T47D (cell line): ENCODE data around the gene TMEM41B.
"Not testable (repeated sequence)": the region's sequence is repeated elsewhere in the genome, so short reads cannot be mapped to it uniquely, and the experiment has no call there.

Source experiments
- DNase-seq, 2 experiments: peaks; one replicate each; pipeline versions ENCODE4 v3.0.0 to v3.0.0-alpha.2; 2011 to 2012; ENCODE audit warnings: low read depth in 1 of 2, low spot score in 1 of 2
- JUND ChIP-seq: IDR thresholded peaks from 2 replicates; pipeline ENCODE4 v1.6.1; 2012; ENCODE audit warnings: low read depth
- in situ Hi-C: cut with HindIII; loops from 2 replicates; pipeline ENCODE4 v1.10.0; 2016; ENCODE audit warnings: low sequenced_read_pairs, low pct_unique_long_range_greater_than_20kb

Gene TMEM41B, protein sequence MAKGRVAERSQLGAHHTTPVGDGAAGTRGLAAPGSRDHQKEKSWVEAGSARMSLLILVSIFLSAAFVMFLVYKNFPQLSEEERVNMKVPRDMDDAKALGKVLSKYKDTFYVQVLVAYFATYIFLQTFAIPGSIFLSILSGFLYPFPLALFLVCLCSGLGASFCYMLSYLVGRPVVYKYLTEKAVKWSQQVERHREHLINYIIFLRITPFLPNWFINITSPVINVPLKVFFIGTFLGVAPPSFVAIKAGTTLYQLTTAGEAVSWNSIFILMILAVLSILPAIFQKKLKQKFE

DNA sequence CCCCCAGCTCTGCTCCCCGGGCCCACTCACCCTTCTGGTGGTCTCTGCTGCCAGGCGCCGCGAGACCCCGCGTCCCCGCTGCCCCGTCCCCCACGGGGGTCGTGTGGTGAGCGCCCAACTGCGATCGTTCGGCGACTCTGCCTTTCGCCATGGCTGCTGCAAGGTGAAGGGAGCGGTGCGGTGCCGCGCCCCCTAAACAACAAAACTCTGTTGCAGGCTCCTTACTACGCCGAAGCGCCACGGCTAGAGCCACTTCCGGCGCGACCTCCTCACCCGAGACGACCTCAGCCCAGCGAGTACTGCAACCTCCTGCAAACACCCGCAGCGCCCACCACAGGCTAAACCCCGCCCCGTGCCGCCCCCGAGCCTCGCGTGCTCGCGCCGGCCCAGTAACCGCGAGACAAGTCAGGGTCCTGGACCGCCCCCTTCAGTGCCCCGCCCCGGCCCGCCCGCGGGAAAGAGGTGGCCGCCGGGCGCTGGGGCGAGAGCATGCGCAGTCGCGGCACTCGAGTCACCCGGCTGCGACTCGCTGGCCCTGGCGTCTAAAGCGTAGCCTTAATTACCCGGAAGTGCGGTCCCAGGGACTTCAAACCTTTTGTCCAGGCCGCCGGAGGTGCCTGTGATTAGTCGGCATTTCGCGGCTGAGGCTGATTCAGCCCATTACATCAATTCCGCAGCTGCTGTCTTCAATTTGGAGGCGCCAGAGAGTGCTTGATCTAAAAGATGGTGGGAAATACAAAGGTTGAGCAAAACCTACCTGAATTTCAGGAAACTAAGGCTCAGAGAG is at the start of gene TMEM41B:
Gene TMEM41B (minus strand): TSS at position 303 of the 787 bp plus-strand sequence. CDS start 152 bp downstream, at position 151.
- DNase-seq: peak; percentile 85 to 96
- in situ Hi-C loops: no loop called here
- TF ChIP-seq JUND: no peak

DNA sequence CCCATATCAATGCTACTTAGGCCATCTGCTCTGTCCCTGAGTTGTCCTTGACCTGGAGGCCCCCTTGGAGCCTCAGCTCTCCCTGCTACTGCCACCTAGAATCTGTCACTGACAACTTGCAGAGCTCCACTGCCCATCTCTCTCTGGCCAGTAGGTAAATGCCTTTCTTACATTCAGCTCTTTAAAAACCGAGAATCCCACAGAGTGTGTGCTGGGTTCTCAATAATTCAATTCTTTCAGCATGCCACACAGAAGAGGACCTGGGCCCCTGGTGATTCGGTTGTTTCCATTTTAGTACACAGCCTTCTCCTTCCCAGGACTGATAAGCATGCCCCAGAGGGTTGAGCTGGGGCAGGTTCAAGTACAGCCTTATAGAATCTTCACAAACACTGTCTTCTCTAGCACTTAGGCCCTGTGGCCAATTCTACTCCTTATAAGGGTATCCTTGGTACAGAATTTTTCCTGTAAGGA is 48.0 kb upstream of the TMEM41B start:
- in situ Hi-C loops: no loop called here
- DNase-seq: peak in 1 of 2 experiments; percentile 10
- no peak for TF ChIP-seq JUND

DNA sequence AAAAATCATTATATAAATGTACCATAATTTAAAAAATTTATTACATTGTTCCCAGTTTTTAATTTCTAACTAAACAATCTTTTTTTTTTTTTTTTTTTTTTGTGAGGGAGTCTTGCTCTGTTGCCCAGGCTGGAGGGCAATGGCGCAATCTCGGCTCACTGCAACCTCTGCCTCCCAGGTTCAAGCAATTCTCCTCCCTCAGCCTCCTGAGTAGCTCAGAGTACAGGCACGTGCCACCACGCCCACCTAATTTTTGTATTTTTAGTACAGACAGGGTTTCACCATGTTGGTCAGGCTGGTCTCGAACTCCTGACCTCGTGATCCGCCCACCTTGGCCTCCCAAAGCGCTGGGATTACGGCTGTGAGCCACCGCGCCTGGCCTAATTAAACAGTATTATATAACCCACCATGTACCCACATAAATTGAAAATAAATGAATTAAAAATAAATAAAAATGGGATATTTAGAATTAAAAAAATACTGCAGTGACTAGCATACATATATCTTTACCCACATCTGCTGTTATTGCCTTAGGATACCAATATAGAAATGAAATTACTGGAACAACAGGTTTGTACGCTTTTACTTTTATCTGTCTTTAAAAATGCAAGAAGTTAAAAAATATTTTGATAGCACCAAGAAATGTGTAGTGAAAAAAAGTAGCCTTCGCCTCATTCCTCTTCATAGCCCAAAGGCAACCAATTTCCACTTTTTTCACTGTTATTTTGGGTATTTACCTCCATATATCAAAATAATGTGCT is 46.6 kb upstream of the TMEM41B start:
- DNase-seq, in situ Hi-C loops: not testable (repeated sequence)

DNA sequence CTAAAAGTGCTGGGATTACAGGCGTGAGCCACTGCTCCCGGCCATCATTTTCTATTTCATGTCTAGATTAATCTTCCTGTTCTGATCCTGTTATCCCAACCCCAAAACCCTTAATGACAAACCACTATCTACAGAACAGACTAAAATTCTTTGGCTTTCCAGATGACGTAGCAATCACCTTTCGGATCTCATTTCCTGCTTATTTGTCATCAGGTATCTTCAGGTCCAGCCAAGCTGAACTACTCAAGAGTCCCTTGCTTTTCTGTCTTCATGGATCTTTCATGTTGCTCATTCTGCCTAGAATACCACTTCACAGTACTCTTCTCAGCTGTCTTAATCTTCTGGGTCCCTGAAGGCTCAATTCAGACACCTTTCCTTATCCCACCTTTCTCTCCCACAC is 42.6 kb upstream of the TMEM41B start:
- no peak for DNase-seq
- no peak for TF ChIP-seq JUND
- in situ Hi-C loops: no loop called here

DNA sequence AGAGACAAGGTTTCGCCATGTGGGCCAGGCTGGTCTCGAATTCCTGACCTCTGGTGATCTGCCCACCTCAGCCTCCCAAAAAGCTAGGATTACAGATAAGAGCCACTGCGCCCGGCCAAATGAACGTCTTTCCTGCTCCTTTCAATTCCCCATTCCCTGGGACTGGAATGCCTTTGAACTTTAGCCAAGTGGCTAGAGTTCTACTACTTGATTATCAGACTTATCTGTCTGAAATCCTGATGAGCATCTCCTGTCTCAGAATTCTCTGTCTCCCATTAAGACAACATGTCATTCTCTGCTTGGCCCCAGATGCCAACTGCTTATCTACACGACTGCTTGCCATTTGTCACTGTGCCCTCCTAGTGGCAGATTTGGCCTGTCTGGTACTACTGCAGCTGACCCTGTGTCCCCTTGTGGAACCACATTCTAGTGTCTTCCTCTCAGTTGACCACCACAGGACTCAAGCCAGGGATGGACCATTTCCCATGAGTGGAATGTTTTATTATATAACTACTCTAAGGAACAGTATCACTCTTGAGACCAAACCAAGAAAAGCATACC is 37.0 kb upstream of the TMEM41B start:
- no peak for TF ChIP-seq JUND
- in situ Hi-C loops: no loop called here
- no peak for DNase-seq

DNA sequence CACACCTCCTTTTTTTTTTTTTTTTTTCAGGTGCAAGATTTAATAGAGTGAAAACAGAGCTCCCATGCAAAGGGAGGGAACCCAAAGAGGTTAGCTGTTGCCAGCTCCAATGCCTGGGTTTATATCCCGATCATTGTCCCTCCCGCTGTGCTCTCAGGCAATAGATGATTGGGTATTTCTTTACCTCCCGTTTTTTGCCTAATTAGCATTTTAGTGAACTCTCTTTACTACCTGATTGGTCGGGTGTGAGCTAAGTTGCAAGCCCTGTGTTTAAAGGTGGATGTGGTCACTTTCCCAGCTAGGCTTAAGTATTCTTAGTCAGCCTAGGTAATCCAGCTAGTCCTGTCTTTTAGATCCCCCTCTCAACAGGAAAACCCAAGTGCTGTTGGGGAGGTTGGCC is 33.4 kb upstream of the TMEM41B start:
- in situ Hi-C loops, DNase-seq: not testable (repeated sequence)

DNA sequence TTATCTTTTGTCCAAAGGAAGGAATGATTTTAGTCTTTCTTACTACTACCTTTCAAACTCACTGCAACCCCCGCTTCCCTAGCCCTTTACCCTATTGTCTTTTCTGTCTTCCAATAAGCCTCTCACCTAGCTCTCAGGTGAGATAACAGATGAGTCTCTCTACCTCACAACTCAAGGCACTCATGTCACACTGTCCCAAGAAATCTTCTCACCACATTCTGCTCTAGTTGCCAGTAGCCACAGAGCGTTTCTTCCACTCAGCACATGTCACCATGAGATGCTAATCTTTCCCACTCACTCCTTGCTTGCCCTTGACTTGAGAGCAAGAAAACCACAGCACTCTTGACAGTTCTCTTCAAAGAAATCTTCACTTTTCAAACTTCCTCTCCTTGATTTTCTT is 32.7 kb upstream of the TMEM41B start:
- in situ Hi-C loops: no loop called here
- TF ChIP-seq JUND: no peak
- peak in 1 of 2 experiments; percentile 39 for DNase-seq

DNA sequence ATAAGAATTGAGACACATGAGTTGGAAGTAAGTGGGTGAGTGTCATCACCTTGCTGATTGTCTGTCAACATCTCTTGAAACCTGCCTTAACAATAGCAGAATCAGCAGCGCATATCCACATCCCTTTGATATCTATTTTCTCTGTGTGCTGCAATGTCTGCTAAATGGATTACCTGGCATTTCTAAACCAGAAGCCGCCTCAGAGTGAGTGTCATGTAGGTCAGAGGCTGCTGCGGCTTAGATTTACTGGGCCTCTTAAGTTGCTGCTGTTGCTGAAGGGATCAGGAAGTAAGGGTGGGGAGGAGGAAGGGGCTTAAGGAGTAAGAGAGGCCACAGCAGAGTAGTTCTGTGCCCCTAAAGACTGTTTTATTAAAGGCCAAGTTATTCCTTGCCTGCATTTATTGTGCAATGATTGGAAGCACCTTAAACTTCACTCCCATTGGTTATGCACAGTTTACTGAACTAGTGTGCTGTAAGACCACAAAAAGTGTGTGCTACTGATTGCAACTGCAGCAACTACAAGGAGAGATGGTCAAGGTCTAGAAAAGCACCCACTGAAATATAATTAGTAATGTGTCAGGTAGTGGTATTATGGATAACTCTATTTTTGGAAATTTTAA is 29.8 kb upstream of the TMEM41B start:
- in situ Hi-C loops: no loop called here

DNA sequence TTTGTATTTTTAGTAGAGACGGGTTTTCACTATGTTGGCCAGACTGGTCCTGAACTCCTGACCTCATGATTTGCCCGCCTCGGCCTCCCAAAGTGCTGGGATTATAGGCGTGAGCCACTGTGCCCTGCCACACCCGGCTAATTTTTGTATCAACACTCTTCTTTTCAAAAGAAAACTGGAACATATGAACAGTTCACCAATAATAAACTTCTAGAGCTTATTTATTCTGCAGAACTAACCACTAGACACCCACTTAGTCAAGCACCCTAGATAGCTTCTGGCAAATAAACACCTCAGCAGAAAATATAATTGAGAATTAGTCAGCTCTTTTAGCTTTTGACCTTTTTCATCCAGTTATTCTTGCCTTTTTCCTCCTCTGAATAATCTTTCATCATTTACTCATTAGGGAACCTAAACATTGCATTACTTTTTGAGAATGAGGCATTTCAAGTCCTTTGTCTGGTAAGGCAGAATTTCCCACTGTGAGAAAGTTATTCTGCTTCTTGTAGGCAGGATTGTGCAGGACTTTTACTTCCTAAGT is 27.3 kb upstream of the TMEM41B start:
- no peak for DNase-seq
- no peak for TF ChIP-seq JUND
- in situ Hi-C loops: no loop called here

More for the DNA sequence above, 29.8 kb upstream of the TMEM41B start:
- DNase-seq: no peak
- TF ChIP-seq JUND: no peak

DNA sequence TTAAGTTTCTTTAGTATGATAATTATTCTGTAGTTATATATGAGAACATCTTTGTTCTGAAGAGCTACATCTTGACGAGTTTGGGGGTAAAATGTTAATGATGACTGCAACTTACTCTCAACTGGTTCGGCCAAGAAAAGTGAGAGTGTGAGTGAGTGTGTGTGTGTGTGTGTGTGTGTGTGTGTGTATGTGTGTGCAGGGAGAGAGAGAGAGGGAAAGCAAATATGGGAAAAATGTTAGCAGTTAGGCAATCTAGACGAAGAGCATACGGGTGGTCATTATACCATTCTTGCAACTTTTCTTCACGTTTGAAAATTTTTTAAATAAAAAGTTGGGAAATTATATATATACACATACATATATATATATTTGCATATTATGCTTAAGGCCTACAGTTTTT is 18.3 kb upstream of the TMEM41B start:
- in situ Hi-C loops: no loop called here
- no peak for TF ChIP-seq JUND
- no peak for DNase-seq

DNA sequence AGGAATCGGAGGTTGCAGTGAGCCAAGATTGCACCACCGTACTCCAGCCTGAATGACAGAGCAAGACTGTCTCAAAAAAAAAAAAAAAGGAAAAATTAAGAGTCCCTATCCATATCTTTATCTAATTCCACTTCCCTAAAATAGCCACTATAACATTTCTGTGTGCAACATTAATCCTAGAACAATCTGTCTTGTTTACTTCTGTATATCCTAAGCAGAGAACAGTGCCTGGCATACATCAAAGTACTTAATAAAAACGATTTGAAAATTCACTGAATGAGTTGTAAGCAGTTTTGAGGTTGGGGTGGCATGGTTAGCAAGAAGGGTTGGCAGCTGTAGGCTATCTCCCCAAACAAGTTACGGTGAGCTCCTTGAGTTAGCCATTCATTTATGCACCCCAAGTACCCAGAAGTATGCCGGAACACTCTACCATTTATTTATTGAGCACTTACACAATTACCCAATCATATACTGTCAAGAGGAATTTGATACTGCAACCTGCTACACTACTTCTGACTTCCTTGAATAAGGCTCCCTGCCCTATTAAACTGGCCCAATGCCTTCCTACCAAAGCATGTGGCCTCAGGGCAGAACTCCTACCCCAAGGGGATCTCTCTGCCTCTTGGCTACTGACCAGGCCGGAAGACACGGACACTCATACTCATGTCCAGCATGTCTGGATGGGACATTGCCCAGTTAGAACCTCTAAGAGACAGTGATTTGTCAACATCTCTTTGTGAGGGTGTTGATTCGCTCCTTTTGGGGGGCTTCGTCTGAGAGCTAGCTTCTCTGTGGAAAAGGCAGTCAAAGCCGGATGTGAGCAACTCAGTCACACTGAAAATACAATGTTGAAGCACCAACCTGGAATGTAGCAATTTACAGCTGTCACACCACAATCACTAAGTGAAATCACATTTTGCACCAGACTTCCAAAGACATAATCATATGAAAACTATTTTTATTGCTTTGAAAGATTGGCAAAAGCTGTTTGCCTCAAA is 16.3 kb upstream of the TMEM41B start:
- in situ Hi-C loops: no loop called here
- no peak for TF ChIP-seq JUND
- peak in 1 of 2 experiments; percentile 16 for DNase-seq
